GM23338 (cell line): ENCODE data around the gene ATP5IF1.

Source experiments
- EZH2 ChIP-seq: fragments of 200-600 bp; sonication (generic); IDR thresholded peaks from one replicate; pipeline ENCODE4 v1.8.0; 2017; ENCODE audit warnings: antibody characterized with exemption, mild to moderate bottlenecking, low read depth; ENCODE audit not compliant: unreplicated experiment
- POLR2AphosphoS5 ChIP-seq: IDR thresholded peaks from 2 replicates; pipeline ENCODE4 v1.6.1; 2016; ENCODE audit warnings: antibody characterized with exemption, low read depth
- REST ChIP-seq: IDR thresholded peaks from one replicate; pipeline ENCODE4 v1.6.1; 2018; ENCODE audit warnings: antibody characterized with exemption; ENCODE audit not compliant: unreplicated experiment
- TF ChIP-seq, protein P1 (sequence below), 2 experiments: fragments of 200-600 bp in 1 of 2; sonication (generic) in 1 of 2; conservative IDR thresholded peaks; 2 replicates each; pipeline versions ENCODE4 v1.5.1 to v1.6.1; 2016 to 2017; ENCODE audit warnings: antibody characterized with exemption in 2 of 2, low read depth in 2 of 2, mild to moderate bottlenecking in 2 of 2, moderate library complexity in 1 of 2

GRCh38 chr1:28278763-28279162 is 42.8 kb downstream of the ATP5IF1 start:
- TF ChIP-seq POLR2AphosphoS5 (no peak), REST (no peak), EZH2 (no peak)
- TF ChIP-seq, protein P1, sequence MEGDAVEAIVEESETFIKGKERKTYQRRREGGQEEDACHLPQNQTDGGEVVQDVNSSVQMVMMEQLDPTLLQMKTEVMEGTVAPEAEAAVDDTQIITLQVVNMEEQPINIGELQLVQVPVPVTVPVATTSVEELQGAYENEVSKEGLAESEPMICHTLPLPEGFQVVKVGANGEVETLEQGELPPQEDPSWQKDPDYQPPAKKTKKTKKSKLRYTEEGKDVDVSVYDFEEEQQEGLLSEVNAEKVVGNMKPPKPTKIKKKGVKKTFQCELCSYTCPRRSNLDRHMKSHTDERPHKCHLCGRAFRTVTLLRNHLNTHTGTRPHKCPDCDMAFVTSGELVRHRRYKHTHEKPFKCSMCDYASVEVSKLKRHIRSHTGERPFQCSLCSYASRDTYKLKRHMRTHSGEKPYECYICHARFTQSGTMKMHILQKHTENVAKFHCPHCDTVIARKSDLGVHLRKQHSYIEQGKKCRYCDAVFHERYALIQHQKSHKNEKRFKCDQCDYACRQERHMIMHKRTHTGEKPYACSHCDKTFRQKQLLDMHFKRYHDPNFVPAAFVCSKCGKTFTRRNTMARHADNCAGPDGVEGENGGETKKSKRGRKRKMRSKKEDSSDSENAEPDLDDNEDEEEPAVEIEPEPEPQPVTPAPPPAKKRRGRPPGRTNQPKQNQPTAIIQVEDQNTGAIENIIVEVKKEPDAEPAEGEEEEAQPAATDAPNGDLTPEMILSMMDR (conservative IDR thresholded peaks at IDR 0.05; ENCODE audit: low read depth in 2 of 2) = no peak
